Loucy (cell line): Measurements from ENCODE around the gene MICAL2.

ENCODE experiments used
- H2AFZ ChIP-seq: fragments of 200-600 bp; sonication (generic); 2 replicates; pipeline ENCODE4 v1.6.0; 2016; ENCODE audit warnings: antibody characterized with exemption, mild to moderate bottlenecking, low read length, moderate library complexity
- H3F3A ChIP-seq: fragments of 200-600 bp; 2 replicates; pipeline ENCODE4 v1.6.0; 2016; ENCODE audit warnings: antibody characterized with exemption, low read depth, mild to moderate bottlenecking
- H3K27me3 ChIP-seq: fragments of 200-600 bp; sonication (generic); 2 replicates; pipeline ENCODE4 v1.6.1; 2014; ENCODE audit warnings: low read length, mild to moderate bottlenecking; ENCODE audit not compliant: insufficient read depth, poor library complexity, severe bottlenecking
- H3K36me3 ChIP-seq: fragments of 200-600 bp; sonication (generic); 2 replicates; pipeline ENCODE4 v1.6.1; 2016; ENCODE audit warnings: low read length; ENCODE audit not compliant: insufficient read depth
- H3K4me1 ChIP-seq: fragments of 200-600 bp; sonication (generic); 2 replicates; pipeline ENCODE4 v1.5.1; 2014; ENCODE audit warnings: low read length, mild to moderate bottlenecking; ENCODE audit not compliant: insufficient read depth, poor library complexity, severe bottlenecking
- H3K4me2 ChIP-seq: fragments of 200-600 bp; sonication (generic); 2 replicates; pipeline ENCODE4 v1.6.0; 2014; ENCODE audit warnings: antibody characterized with exemption, low read length, low read depth, mild to moderate bottlenecking; ENCODE audit not compliant: poor library complexity, severe bottlenecking
- H3K4me3 ChIP-seq: fragments of 200-600 bp; sonication (generic); 2 replicates; pipeline ENCODE4 v1.5.1; 2014; ENCODE audit warnings: low read length, mild to moderate bottlenecking, mixed read lengths; ENCODE audit not compliant: poor library complexity, severe bottlenecking
- H3K79me2 ChIP-seq: fragments of 200-600 bp; sonication (generic); 2 replicates; pipeline ENCODE4 v1.6.1; 2014; ENCODE audit warnings: low read length; ENCODE audit not compliant: insufficient read depth
- H3K9ac ChIP-seq: fragments of 200-600 bp; sonication (generic); 2 replicates; pipeline ENCODE4 v1.6.0; 2014; ENCODE audit warnings: mild to moderate bottlenecking, low read depth, low read length, moderate library complexity; ENCODE audit not compliant: poor library complexity, severe bottlenecking
- H3K9me2 ChIP-seq: fragments of 200-600 bp; sonication (generic); replicated peaks from 2 replicates; pipeline ENCODE4 v1.6.1; 2016; ENCODE audit warnings: low read depth, low read length, mixed read lengths
- H3K9me3 ChIP-seq: fragments of 200-600 bp; sonication (generic); 2 replicates; pipeline ENCODE4 v1.6.1; 2014; ENCODE audit warnings: mild to moderate bottlenecking, antibody characterized with exemption, low read length, low read depth; ENCODE audit not compliant: insufficient read depth
- H4K20me1 ChIP-seq: fragments of 200-600 bp; sonication (generic); 2 replicates; pipeline ENCODE4 v1.6.0; 2014; ENCODE audit warnings: antibody characterized with exemption, low read length, mild to moderate bottlenecking; ENCODE audit not compliant: insufficient read depth, poor library complexity, severe bottlenecking
- EZH2phosphoT487 ChIP-seq: fragments of 200-600 bp; IDR thresholded peaks from 2 replicates; pipeline ENCODE4 v1.6.1; 2018; ENCODE audit warnings: antibody characterized with exemption, mild to moderate bottlenecking, moderate library complexity, borderline replicate concordance
- TF ChIP-seq, protein P1 (sequence below): fragments of 200-600 bp; sonication (generic); conservative IDR thresholded peaks from 2 replicates; pipeline ENCODE4 v1.5.1; 2014; ENCODE audit warnings: mild to moderate bottlenecking, antibody characterized with exemption, low read length

The MICAL2 gene

DNA sequence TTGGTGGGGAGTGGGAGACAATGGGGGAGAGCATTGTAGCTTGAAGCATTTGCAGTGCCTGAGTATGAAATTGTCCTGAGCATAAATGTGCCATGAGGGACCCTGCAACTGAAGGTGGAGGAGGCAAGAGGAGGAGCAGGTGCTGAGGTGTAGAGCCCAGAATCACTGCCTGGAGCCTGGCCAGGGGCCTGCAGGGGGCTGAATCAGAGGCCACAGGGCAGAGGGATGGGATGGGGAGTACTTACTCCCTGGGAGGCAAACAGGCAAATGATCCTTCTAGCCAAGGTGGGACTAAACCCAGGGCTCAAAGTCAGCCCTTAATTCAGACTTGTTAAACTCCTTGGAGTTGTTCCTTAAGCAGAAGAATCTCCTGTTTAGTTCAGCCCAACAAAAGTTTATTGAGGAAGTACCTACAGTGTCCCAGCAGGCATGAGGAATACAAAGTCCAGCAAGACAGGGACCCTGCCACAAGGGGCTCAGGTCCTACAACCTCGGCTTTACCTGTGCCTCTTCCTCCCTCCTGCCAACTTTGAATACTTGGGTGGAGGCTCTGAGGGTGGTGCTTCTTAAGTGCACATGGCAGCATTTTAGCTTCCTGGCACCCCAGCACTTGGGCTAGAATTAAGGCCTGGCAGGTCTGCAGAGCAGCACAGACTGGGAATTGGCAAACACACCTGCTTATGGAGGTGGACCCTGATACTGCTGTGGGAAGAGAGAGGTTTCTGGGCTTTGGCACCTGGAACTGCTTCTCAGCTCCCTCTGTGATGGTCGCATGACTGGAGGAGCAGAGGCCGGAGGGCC, 20.0 kb downstream of the MICAL2 start:
- Histone ChIP-seq H3K4me2 (no peak overlapping the region), H3K4me3 (no peak overlapping the region)

DNA sequence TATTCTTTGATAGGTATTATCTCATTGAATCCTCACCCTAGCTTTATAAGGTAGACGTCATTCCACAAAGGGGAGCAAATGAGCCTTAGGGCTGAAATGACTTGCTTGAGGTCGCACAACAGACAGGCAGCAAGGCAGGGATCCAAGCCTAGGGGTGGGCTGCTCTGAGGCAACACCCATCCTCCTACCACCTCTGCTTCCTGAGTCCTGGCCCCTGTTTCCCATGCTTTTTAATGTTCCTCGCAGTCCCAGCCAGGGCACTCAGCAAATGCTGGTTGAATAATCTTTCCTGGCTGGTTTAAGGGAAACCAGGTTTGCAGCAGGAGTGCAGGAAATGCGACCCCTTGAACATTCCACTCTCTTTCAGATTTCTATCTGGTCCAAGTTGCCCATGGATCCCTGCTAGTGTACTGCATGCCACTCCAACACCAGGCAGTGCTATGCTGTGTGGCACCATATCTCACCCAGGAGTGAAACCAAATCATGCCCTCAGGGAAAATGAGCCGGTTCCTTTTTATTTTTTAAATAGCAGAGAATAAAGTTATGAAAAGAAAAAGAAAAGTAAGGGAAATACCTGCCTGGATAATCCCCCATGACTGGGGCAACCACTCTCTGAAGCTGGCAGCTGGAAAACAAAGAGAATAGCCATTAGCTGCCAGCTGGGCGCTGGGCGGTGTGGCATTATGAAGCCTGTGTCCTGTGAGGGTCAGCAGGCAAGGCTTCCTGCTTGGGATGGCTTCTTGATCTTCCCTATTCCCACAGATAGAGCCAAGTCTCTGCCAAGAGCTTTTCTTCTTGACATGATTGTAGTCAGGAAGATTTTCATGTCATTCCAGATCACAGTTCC, 21.8 kb downstream of the MICAL2 start:
- TF ChIP-seq, protein P1, sequence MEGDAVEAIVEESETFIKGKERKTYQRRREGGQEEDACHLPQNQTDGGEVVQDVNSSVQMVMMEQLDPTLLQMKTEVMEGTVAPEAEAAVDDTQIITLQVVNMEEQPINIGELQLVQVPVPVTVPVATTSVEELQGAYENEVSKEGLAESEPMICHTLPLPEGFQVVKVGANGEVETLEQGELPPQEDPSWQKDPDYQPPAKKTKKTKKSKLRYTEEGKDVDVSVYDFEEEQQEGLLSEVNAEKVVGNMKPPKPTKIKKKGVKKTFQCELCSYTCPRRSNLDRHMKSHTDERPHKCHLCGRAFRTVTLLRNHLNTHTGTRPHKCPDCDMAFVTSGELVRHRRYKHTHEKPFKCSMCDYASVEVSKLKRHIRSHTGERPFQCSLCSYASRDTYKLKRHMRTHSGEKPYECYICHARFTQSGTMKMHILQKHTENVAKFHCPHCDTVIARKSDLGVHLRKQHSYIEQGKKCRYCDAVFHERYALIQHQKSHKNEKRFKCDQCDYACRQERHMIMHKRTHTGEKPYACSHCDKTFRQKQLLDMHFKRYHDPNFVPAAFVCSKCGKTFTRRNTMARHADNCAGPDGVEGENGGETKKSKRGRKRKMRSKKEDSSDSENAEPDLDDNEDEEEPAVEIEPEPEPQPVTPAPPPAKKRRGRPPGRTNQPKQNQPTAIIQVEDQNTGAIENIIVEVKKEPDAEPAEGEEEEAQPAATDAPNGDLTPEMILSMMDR: no peak
- TF ChIP-seq EZH2phosphoT487: no peak

More for the DNA sequence above, 20.0 kb downstream of the MICAL2 start:
- no peak overlapping the region for H3K9ac ChIP-seq
- no peaks in the 10 kb centered on the region for H3K36me3 ChIP-seq
- peaks cover 24% of the 10 kb centered on the region for H3K4me1 ChIP-seq
- H2AFZ ChIP-seq: no peak overlapping the region
- no peaks in the 10 kb centered on the region for H3F3A ChIP-seq
- H3K27me3 ChIP-seq: no peaks in the 10 kb centered on the region
- no peaks in the 10 kb centered on the region for H3K79me2 ChIP-seq
- no peaks in the 10 kb centered on the region for H3K9me3 ChIP-seq
- H3K9me2 ChIP-seq: no peaks in the 10 kb centered on the region
- H4K20me1 ChIP-seq: no peaks in the 10 kb centered on the region
- TF ChIP-seq EZH2phosphoT487: no peak
- TF ChIP-seq, protein P1: no peak

DNA sequence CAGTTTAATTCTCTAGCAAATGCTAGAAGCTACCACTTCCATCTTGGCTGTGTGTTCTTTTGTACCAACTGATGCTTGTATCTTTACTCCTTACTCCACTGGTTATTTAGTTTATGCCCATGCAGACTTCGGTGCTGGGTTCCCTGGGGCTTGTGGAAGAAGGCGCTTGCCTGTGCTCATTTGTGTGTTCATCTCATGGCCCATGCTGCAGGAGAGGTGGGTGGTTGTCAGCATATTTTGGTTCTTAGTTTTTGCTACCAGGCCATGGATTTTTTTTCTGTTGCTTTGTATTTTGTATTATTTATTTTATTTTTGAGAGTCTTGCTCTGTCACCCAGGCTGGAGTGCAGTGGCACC, 22.4 kb downstream of the MICAL2 start:
- Histone ChIP-seq H3K9me3 (no peaks in the 10 kb centered on the region), H3K4me2 (no peak overlapping the region), H3F3A (no peaks in the 10 kb centered on the region), H2AFZ (no peak overlapping the region), H3K27me3 (no peaks in the 10 kb centered on the region), H3K36me3 (no peaks in the 10 kb centered on the region), H3K4me3 (no peak overlapping the region), H3K4me1 (peaks cover 23% of the 10 kb centered on the region), H3K79me2 (no peaks in the 10 kb centered on the region), H3K9me2 (no peaks in the 10 kb centered on the region), H3K9ac (no peak overlapping the region), H4K20me1 (no peaks in the 10 kb centered on the region)
- TF ChIP-seq EZH2phosphoT487: no peak
- TF ChIP-seq, protein P1: no peak

More for the DNA sequence above, 21.8 kb downstream of the MICAL2 start:
- Histone ChIP-seq H3K4me1 (peaks cover 24% of the 10 kb centered on the region), H4K20me1 (no peaks in the 10 kb centered on the region), H3K9ac (no peak overlapping the region), H3K27me3 (no peaks in the 10 kb centered on the region), H3K4me3 (no peak overlapping the region), H3K36me3 (no peaks in the 10 kb centered on the region), H2AFZ (no peak overlapping the region), H3K79me2 (no peaks in the 10 kb centered on the region), H3F3A (no peaks in the 10 kb centered on the region), H3K9me3 (no peaks in the 10 kb centered on the region), H3K9me2 (no peaks in the 10 kb centered on the region), H3K4me2 (no peak overlapping the region)
